Spleen (tissue), 7 donors: Measurements from ENCODE around the gene KCNT1.

Experiments used
- POLR2A ChIP-seq, 3 donors: fragments of 450-650 bp; IDR thresholded peaks; one replicate each; pipeline ENCODE4 v1.5.1; 2017; ENCODE audit warnings: antibody characterized with exemption in 3 of 3, mild to moderate bottlenecking in 1 of 3
- POLR2AphosphoS5 ChIP-seq, 3 donors: sonication (generic); formaldehyde crosslinking; IDR thresholded peaks; one replicate each; pipeline ENCODE4 v1.5.1; 2017; ENCODE audit warnings: antibody characterized with exemption in 3 of 3
- TF ChIP-seq, protein P1 (sequence below), 11 experiments: fragments of 200-600 bp in 7 of 11; fragments of 450-650 bp in 4 of 11; sonication (generic) in 4 of 11; IDR thresholded peaks in 8 of 11; conservative IDR thresholded peaks in 3 of 11; 1 replicate in 7 of 11; 2 replicates in 4 of 11; pipeline versions ENCODE4 v1.4.0 to v1.8.0; 2016 to 2021; ENCODE audit warnings: antibody characterized with exemption in 11 of 11, inconsistent platforms in 4 of 11, mild to moderate bottlenecking in 1 of 11
- donor health status: DM: no; HTN: no; CAD: no; lungs with moderate emphysema.
- donor health status: DM: no; HTN: no; CAD: no.
- donor health status: DM: no; HTN: no; CAD: no.

DNA sequence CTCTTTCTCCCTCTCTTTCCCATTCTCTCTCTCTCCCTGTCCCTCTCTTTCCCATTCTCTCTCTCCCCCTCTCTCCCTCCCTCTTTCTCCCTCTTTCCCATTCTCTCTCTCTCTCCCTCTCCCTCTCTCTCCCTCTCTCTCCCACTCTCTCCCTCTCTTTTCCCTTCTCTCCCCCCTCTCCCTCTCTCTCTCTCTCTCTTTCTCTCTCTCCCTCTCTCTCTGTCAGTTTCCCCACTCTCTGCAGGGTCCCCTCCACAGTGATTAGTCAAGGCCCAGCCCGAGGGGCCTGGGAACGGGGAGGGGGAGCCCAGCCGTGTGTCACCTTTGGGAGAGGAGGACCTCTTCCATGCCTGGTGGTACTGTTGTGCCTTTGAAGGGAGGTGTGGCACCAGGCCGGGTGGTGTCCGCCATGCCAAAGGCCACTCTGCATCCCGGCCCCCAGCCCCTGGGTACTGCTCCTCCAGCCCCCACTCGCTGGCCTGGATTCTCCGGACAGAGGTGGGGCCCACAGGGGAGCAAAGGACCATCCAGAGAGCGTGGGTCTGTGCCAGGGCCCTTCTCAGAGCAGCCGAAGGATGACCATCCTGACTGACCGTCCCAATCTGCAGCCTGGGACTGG is 25.4 kb downstream of the KCNT1 start:
- TF ChIP-seq, protein P1, sequence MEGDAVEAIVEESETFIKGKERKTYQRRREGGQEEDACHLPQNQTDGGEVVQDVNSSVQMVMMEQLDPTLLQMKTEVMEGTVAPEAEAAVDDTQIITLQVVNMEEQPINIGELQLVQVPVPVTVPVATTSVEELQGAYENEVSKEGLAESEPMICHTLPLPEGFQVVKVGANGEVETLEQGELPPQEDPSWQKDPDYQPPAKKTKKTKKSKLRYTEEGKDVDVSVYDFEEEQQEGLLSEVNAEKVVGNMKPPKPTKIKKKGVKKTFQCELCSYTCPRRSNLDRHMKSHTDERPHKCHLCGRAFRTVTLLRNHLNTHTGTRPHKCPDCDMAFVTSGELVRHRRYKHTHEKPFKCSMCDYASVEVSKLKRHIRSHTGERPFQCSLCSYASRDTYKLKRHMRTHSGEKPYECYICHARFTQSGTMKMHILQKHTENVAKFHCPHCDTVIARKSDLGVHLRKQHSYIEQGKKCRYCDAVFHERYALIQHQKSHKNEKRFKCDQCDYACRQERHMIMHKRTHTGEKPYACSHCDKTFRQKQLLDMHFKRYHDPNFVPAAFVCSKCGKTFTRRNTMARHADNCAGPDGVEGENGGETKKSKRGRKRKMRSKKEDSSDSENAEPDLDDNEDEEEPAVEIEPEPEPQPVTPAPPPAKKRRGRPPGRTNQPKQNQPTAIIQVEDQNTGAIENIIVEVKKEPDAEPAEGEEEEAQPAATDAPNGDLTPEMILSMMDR (IDR thresholded peaks at IDR 0.05 in 8 of 11, conservative IDR thresholded peaks at IDR 0.05 in 3 of 11): no peak
- no peak for TF ChIP-seq POLR2A (IDR thresholded peaks at IDR 0.05)
- no peak for TF ChIP-seq POLR2AphosphoS5 (IDR thresholded peaks at IDR 0.05)
